Prostate gland (tissue), 2 donors: ENCODE measurements around the gene NTRK2. TPM values are rescaled to one million over a fixed set of nuclear protein-coding genes. Genes with fewer than 3 reads are reported as not detected.

ENCODE experiments used
- DNase-seq: peaks from one replicate; pipeline ENCODE4 v3.0.0-alpha.2; 2019; ENCODE audit warnings: low spot score
- H3K27ac ChIP-seq, 2 donors: fragments of 200-600 bp; sonication (generic); 2 replicates each; pipeline ENCODE4 v1.5.1; 2017 to 2019
- H3K27me3 ChIP-seq: fragments of 200-600 bp; sonication (generic); replicated peaks from 2 replicates; pipeline ENCODE4 v1.5.1; 2019; ENCODE audit not compliant: insufficient read depth
- H3K36me3 ChIP-seq, 2 donors: fragments of 200-600 bp; sonication (generic); 1 replicate in 1 of 2; 2 replicates in 1 of 2; pipeline versions ENCODE4 v1.5.1 to v1.8.1; 2017 to 2019
- H3K4me1 ChIP-seq: fragments of 200-600 bp; sonication (generic); replicated peaks from 2 replicates; pipeline ENCODE4 v1.5.1; 2019
- H3K4me3 ChIP-seq, 2 donors: fragments of 200-600 bp; sonication (generic); 2 replicates each; pipeline ENCODE4 v1.5.1; 2017 to 2019
- H3K9me3 ChIP-seq: fragments of 200-600 bp; sonication (generic); 2 replicates; pipeline ENCODE4 v1.5.1; 2017
- POLR2A ChIP-seq: fragments of 450-650 bp; IDR thresholded peaks from one replicate; pipeline ENCODE4 v1.6.1; 2016; ENCODE audit warnings: antibody characterized with exemption, mild to moderate bottlenecking
- POLR2AphosphoS5 ChIP-seq: sonication (generic); formaldehyde crosslinking; IDR thresholded peaks from one replicate; pipeline ENCODE4 v1.6.1; 2017; ENCODE audit warnings: antibody characterized with exemption
- WGBS: methylation state at CpG from one replicate; pipeline ENCODE4 v1.1.5; 2018; 5-methylcytosine and 5-hydroxymethylcytosine counted together
- intact Hi-C: fragments of 100-400 bp; cut with DNase I; formaldehyde crosslinking; loops from one replicate; pipeline ENCODE4 v1.14.2; 2022
- total RNA-seq, 2 donors: library from RNA; depleted of rRNA; stranded (reverse); fragments of >200 nt; gene quantifications; one replicate each; pipeline ENCODE4 v1.1.0, GENCODE V29; 2016
- TF ChIP-seq, protein P1 (sequence below), 4 experiments: fragments of 200-600 bp in 2 of 4; fragments of 450-650 bp in 2 of 4; sonication (generic) in 2 of 4; IDR thresholded peaks; 1 replicate in 3 of 4; 2 replicates in 1 of 4; pipeline ENCODE4 v1.5.1; 2016 to 2019; ENCODE audit warnings: antibody characterized with exemption in 4 of 4, mild to moderate bottlenecking in 2 of 4, moderate library complexity in 2 of 4

The NTRK2 gene
- total RNA-seq, 2 donors from 2014 or later, result 2.3 to 11.1 TPM

DNA sequence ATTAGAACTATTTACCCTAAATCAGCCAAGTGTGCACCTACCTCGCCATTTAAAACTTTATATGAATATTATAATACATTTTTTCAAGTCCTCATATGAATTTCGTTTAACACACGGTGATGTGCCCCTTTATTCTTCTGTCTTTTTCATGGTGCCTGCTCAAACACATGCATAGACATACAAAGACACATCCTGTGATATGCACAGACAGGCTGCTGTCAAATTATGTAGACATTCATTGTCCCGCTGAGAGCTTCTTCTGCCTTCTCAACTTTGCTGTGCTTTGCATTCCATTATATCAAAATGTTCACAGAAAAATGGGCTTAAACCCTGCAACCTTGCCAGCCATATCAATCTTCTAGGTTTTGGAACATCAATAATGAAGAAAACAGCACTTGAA lies 193.8 kb downstream of the NTRK2 start:
- Histone ChIP-seq H3K4me1 (no peaks in the 10 kb centered on the region), H3K27ac (no peak overlapping the region), H3K27me3 (no peaks in the 10 kb centered on the region), H3K36me3 (no peaks in the 10 kb centered on the region), H3K9me3 (no peaks in the 10 kb centered on the region), H3K4me3 (no peak overlapping the region)
- intact Hi-C loops, result no loop called here
- 73% methylated on average over 4 of the region's 4 CpGs for WGBS
- no peak for DNase-seq
- TF ChIP-seq POLR2AphosphoS5 (no peak), POLR2A (no peak)
- TF ChIP-seq, protein P1, sequence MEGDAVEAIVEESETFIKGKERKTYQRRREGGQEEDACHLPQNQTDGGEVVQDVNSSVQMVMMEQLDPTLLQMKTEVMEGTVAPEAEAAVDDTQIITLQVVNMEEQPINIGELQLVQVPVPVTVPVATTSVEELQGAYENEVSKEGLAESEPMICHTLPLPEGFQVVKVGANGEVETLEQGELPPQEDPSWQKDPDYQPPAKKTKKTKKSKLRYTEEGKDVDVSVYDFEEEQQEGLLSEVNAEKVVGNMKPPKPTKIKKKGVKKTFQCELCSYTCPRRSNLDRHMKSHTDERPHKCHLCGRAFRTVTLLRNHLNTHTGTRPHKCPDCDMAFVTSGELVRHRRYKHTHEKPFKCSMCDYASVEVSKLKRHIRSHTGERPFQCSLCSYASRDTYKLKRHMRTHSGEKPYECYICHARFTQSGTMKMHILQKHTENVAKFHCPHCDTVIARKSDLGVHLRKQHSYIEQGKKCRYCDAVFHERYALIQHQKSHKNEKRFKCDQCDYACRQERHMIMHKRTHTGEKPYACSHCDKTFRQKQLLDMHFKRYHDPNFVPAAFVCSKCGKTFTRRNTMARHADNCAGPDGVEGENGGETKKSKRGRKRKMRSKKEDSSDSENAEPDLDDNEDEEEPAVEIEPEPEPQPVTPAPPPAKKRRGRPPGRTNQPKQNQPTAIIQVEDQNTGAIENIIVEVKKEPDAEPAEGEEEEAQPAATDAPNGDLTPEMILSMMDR (IDR thresholded peaks at IDR 0.05), result no peak

DNA sequence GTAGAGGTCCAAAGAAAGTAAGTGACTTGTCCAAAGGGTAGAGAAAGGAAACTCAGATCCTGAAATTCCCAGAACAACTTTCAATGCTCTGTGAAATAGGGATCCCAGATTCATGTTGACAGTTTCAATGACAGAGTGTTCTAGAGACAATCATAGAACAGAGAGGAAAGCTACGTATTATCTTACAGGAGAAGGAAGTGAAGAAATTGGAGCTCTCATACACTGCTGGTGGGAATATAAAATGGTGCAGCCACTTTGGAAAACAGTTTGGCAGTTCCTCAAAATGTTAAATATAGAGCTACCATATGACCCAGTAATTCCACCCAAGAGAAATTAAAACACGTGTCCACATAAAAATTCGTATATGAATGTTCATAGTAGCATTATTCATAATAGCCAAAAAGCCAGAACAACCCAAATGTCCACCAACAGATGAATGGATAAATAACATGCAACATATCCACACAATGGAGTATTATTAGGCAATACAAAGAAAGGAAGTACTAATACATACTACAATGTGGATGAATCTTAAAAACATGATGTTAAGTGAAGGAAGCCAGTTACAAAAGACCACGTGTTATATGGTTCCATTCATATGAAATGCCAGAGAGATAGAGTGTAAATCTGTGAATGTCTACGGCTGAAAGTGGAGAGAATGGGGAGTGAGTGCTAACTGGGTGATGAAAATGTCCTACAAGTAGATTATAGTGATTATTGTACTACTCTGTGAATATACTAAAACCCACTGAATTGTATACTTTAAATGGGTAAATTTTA lies 197.1 kb downstream of the NTRK2 start:
- intact Hi-C loops, result no loop called here
- Histone ChIP-seq H3K36me3 (no peaks in the 10 kb centered on the region), H3K9me3 (no peaks in the 10 kb centered on the region), H3K4me3 (no peak overlapping the region), H3K4me1 (no peaks in the 10 kb centered on the region), H3K27me3 (no peaks in the 10 kb centered on the region), H3K27ac (no peak overlapping the region)
- WGBS, result 86% methylated on average over 5 of the region's 5 CpGs
- DNase-seq, result no peak
- TF ChIP-seq POLR2A, result no peak
- TF ChIP-seq, protein P1 (IDR thresholded peaks at IDR 0.05), result no peak

DNA sequence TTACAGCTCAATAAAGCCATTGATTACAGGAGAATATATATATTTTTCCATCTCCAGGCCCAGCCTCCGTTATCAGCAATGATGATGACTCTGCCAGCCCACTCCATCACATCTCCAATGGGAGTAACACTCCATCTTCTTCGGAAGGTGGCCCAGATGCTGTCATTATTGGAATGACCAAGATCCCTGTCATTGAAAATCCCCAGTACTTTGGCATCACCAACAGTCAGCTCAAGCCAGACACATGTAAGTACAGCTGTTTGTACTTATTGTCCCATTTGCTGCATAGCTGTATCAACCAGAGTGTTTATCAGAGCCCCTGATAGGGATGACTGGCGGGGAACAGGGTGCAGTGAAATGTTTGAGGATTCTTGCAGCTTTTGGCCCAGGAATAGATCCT lies 197.7 kb downstream of the NTRK2 start:
- intact Hi-C loops, result no loop called here
- no peak for DNase-seq
- H3K4me3 ChIP-seq, result no peak overlapping the region
- TF ChIP-seq POLR2A, result no peak
- no peak for TF ChIP-seq POLR2AphosphoS5
- TF ChIP-seq, protein P1 (IDR thresholded peaks at IDR 0.05), result no peak
- H3K4me1 ChIP-seq, result no peaks in the 10 kb centered on the region
- H3K36me3 ChIP-seq, result no peaks in the 10 kb centered on the region
- H3K27me3 ChIP-seq, result no peaks in the 10 kb centered on the region
- no peaks in the 10 kb centered on the region for H3K9me3 ChIP-seq
- no peak overlapping the region for H3K27ac ChIP-seq
- 93% methylated on average over 3 of the region's 3 CpGs for WGBS

DNA sequence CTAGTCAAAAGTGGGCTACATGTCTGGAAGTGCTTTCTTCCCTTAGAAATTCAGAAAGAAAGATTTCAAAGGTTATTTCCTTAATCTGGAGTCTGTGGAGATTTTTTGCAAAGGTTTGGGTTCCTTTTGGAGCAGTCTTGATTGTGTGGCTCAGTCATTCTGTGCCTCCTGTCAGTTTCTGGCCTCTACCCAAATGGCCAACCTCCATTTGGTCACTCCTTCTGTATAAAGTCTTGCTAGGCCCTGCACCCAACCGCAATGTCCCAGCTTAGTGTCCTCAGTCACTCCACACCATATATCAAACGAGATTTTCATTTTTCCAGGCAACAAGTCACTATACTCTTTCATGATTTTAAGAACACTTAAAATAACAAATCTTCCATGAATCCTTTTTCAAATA lies 199.6 kb downstream of the NTRK2 start:
- Histone ChIP-seq H3K27ac (no peak overlapping the region), H3K4me1 (no peaks in the 10 kb centered on the region), H3K36me3 (no peaks in the 10 kb centered on the region), H3K9me3 (no peaks in the 10 kb centered on the region), H3K27me3 (no peaks in the 10 kb centered on the region), H3K4me3 (no peak overlapping the region)
- intact Hi-C loops, result no loop called here
- 97% methylated on average over 2 of the region's 2 CpGs for WGBS
- no peak for DNase-seq
- TF ChIP-seq POLR2A (no peak), POLR2AphosphoS5 (no peak)

DNA sequence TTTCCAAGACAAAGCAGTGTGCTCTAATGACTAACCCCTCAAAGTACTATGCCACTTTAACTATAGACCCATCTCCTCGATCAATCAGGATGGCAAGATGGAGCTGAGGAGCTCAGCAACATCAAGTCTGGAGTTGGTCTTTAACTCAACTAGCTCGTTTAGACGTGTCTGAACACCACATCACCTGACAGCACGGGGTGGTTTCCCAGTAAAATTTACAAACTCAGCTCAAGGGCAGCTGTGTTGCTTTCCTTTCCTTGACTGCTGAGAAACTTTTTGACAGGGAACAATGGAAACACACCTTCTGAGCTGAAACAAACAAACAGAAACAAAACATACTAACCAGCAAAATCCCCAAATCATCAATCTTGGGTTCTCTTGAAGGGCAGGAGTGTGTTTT lies 202.5 kb downstream of the NTRK2 start:
- DNase-seq, result no peak
- Histone ChIP-seq H3K36me3 (no peaks in the 10 kb centered on the region), H3K4me1 (no peaks in the 10 kb centered on the region), H3K27ac (no peak overlapping the region), H3K9me3 (no peaks in the 10 kb centered on the region), H3K4me3 (no peak overlapping the region), H3K27me3 (no peaks in the 10 kb centered on the region)
- intact Hi-C loops, result no loop called here
- WGBS, result 48% methylated on average over 4 of the region's 4 CpGs
- TF ChIP-seq, protein P1 (IDR thresholded peaks at IDR 0.05), result no peak
- no peak for TF ChIP-seq POLR2AphosphoS5
- TF ChIP-seq POLR2A, result no peak
